DOHH2 (cell line): ENCODE data around the gene PCSK1N.

Source experiments
- H3F3A ChIP-seq: fragments of 200-600 bp; sonication (generic), shearing (Covaris generic); 2 replicates; pipeline ENCODE4 v1.6.0; 2016; ENCODE audit warnings: antibody characterized with exemption, mild to moderate bottlenecking; ENCODE audit not compliant: control insufficient read depth, insufficient read depth
- H3K27ac ChIP-seq: fragments of 200-600 bp; sonication (generic); 2 replicates; pipeline ENCODE4 v1.5.1; 2014; ENCODE audit warnings: low read depth, mild to moderate bottlenecking, low read length, moderate library complexity
- H3K27me3 ChIP-seq: fragments of 200-600 bp; sonication (generic); 2 replicates; pipeline ENCODE4 v1.6.1; 2014; ENCODE audit warnings: mild to moderate bottlenecking, low read length, mixed read lengths; ENCODE audit not compliant: control insufficient read depth
- H3K36me3 ChIP-seq: fragments of 200-600 bp; sonication (generic); 2 replicates; pipeline ENCODE4 v1.6.1; 2014; ENCODE audit warnings: mild to moderate bottlenecking, low read length, moderate library complexity, mixed read lengths; ENCODE audit not compliant: control insufficient read depth
- H3K4me1 ChIP-seq: fragments of 200-600 bp; sonication (generic); 2 replicates; pipeline ENCODE4 v1.6.1; 2014; ENCODE audit warnings: mild to moderate bottlenecking, low read length, mixed read lengths; ENCODE audit not compliant: control insufficient read depth
- H3K4me2 ChIP-seq: fragments of 200-600 bp; sonication (generic); 2 replicates; pipeline ENCODE4 v1.6.0; 2014; ENCODE audit warnings: mild to moderate bottlenecking, low read length, moderate library complexity
- H3K4me3 ChIP-seq: fragments of 200-600 bp; sonication (generic); 2 replicates; pipeline ENCODE4 v1.5.1; 2014; ENCODE audit warnings: mild to moderate bottlenecking, low read length, mixed read lengths
- H3K79me2 ChIP-seq: fragments of 200-600 bp; sonication (generic); 2 replicates; pipeline ENCODE4 v1.6.1; 2014; ENCODE audit warnings: mild to moderate bottlenecking, low read length, mixed read lengths; ENCODE audit not compliant: control insufficient read depth
- H3K9me2 ChIP-seq: fragments of 200-600 bp; sonication (generic); replicated peaks from 2 replicates; pipeline ENCODE4 v1.6.1; 2014; ENCODE audit warnings: mild to moderate bottlenecking, low read length, mixed read lengths; ENCODE audit not compliant: control insufficient read depth
- H3K9me3 ChIP-seq: fragments of 200-600 bp; sonication (generic); 2 replicates; pipeline ENCODE4 v1.6.1; 2014; ENCODE audit warnings: antibody characterized with exemption, low read length, mixed read lengths; ENCODE audit not compliant: control insufficient read depth, insufficient read depth
- H4K20me1 ChIP-seq: fragments of 200-600 bp; sonication (generic); 2 replicates; pipeline ENCODE4 v1.6.0; 2014; ENCODE audit warnings: low read depth, mild to moderate bottlenecking, antibody characterized with exemption, low read length, moderate library complexity; ENCODE audit not compliant: control insufficient read depth, insufficient read depth
- EZH2phosphoT487 ChIP-seq: fragments of 200-600 bp; sonication (generic); IDR thresholded peaks from 2 replicates; pipeline ENCODE4 v1.6.1; 2017; ENCODE audit warnings: borderline replicate concordance, mild to moderate bottlenecking, antibody characterized with exemption, low read length, moderate library complexity, mixed read lengths
- TF ChIP-seq, protein P1 (sequence below): fragments of 200-600 bp; sonication (generic); IDR thresholded peaks from one replicate; pipeline ENCODE4 v1.5.1; 2014; ENCODE audit warnings: antibody characterized with exemption, mild to moderate bottlenecking, low read depth, low read length; ENCODE audit not compliant: poor library complexity, severe bottlenecking

The PCSK1N gene

DNA sequence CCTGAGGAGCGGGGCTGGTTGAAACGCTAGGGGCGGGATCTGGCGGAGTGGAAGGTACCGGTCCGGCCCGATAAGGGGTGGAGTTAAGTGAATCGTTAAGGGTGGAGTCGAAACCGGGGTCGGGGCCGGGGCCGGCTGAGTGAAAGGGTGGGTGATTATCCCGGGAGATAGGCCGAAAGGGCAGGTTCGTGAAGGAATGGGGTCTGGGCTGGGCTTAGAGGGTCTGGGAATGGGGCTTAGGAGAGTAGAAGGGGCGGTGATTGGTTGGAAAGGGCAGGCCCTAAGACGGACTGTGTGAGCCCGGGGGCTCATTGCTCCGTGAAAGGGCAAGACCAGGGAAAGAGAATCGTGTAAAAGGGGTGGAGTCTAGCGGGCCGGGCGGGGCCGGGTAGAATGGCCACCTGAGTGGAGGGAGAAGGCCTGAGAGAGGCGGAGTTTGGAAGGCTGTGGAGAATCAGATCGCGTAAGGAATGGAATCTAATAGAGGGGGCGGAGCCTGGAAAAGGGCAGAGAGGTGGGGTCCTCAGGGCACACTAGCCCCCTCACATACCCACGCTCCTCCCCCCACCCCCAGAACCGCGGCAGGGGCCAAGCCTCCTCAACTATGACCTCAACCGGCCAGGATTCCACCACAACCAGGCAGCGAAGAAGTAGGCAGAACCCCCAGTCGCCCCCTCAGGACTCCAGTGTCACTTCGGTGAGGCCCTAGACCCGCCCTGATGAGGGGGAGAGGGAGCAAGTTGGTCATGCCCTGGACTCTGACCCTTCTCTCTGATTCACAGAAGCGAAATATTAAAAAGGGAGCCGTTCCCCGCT lies 33.1 kb downstream of the PCSK1N start:
- Histone ChIP-seq H3K79me2 (peaks cover 3% of the 10 kb centered on the region; the same call in 1 of the 2 replicates), H3K27ac (peak overlapping the region; percentile 82)

DNA sequence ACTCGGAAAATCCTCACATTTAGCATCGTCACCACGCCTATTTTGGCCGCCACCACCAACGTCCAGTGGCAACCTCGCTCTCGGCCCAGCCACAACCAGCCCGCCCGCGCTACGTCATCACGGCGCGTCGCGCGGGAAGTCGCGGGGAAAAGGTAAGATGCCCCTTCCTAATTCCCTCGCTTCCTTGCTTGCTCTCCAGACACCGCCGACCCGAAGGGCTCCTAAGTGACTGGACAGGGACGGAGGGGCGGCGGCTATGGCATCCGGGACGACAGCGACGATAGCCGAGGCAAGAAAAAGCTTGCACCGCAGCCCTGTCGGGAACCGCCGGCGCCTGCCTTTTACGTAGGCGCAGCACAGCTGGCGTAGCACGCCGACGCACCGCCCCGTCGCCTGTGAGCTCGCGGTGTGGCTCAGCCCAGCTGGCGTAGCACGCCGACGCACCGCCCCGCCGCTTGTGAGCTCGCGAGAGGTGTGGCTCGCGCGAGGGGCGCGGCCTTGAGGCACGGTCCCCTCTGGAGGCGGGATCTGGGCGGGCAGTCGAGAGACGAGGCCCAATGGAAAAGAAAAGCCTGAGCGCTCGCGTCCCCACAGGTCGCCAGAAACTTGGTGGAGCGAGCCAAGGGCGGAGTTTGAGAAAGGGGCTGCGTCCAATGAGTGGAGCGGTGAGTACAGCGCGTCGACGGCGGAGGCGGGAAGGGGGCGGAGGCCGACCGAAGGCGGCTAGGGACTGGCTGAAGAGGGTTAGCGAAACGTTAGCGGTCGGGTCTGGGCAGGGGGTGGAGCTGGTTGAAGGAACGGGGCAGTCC lies 33.9 kb downstream of the PCSK1N start, which contains the start of gene HDAC6:
HDAC6 (plus strand) TSS at position 788 of the 809 bp plus-strand sequence. CDS start 626 bp downstream, outside the sequence.
- Histone ChIP-seq H3K4me1 (peaks cover 14% of the 10 kb centered on the region), H4K20me1 (no peaks in the 10 kb centered on the region), H3K9me3 (no peaks in the 10 kb centered on the region), H3K4me2 (peak within 1 kb of the TSS; percentile 78), H3K27ac (peak within 1 kb of the TSS; percentile 82), H3K27me3 (no peaks in the 10 kb centered on the region), H3K79me2 (peaks cover 3% of the 10 kb centered on the region; the same call in 1 of the 2 replicates), H3K4me3 (peak within 1 kb of the TSS; percentile 76), H3K9me2 (no peaks in the 10 kb centered on the region), H3K36me3 (peaks cover 7% of the 10 kb centered on the region; the same call in 1 of the 2 replicates), H3F3A (no peaks in the 10 kb centered on the region)
- TF ChIP-seq, protein P1, sequence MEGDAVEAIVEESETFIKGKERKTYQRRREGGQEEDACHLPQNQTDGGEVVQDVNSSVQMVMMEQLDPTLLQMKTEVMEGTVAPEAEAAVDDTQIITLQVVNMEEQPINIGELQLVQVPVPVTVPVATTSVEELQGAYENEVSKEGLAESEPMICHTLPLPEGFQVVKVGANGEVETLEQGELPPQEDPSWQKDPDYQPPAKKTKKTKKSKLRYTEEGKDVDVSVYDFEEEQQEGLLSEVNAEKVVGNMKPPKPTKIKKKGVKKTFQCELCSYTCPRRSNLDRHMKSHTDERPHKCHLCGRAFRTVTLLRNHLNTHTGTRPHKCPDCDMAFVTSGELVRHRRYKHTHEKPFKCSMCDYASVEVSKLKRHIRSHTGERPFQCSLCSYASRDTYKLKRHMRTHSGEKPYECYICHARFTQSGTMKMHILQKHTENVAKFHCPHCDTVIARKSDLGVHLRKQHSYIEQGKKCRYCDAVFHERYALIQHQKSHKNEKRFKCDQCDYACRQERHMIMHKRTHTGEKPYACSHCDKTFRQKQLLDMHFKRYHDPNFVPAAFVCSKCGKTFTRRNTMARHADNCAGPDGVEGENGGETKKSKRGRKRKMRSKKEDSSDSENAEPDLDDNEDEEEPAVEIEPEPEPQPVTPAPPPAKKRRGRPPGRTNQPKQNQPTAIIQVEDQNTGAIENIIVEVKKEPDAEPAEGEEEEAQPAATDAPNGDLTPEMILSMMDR, result no peak
- TF ChIP-seq EZH2phosphoT487, result no peak

More for the DNA sequence above, 33.1 kb downstream of the PCSK1N start:
- peaks cover 14% of the 10 kb centered on the region for H3K4me1 ChIP-seq
- H3K4me3 ChIP-seq, result peak overlapping the region; percentile 76
- peak overlapping the region; percentile 66 for H3K4me2 ChIP-seq
- TF ChIP-seq, protein P1, result no peak
- TF ChIP-seq EZH2phosphoT487, result no peak
- no peaks in the 10 kb centered on the region for H3K9me3 ChIP-seq
- peaks cover 7% of the 10 kb centered on the region; the same call in 1 of the 2 replicates for H3K36me3 ChIP-seq
- H3K27me3 ChIP-seq, result no peaks in the 10 kb centered on the region
- H3K9me2 ChIP-seq, result no peaks in the 10 kb centered on the region
- no peaks in the 10 kb centered on the region for H3F3A ChIP-seq
- H4K20me1 ChIP-seq, result no peaks in the 10 kb centered on the region

DNA sequence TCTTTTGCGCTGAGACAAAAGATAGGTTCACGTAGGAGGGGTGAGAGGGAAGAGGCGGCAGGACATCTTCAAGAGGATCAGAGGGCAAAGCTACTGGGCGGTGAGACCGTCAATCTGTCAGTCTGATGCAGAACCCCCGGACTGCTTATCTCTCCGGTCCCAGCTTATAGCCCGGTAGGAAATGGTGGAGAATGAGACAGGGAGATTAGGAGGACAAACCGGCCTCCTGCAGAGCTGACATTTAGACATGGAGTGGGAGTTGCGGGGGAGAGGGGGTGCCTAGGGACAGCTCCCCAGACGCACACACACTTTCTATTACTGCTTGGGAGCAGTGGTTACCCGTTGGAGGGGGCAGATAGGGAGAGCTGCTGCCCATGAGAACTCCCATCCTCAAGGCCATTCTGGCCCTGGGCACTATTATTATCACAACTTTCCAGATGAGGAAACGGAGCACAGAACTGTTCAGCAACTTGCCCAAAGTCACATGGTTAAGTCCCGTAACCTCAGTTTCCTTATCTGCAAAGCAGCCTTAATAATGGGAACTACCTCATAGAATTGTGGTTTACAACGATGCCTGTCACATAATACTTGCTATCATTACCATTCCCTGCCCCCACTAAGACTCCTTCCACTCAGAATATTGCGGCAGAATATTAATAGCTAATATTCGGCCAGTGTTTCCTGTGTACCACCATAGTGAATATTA lies 34.7 kb downstream of the PCSK1N start:
- H3K4me2 ChIP-seq, result peak overlapping the region; percentile 78
- H3K27me3 ChIP-seq, result no peaks in the 10 kb centered on the region
- H3K36me3 ChIP-seq, result peaks cover 7% of the 10 kb centered on the region; the same call in 1 of the 2 replicates
- H3K79me2 ChIP-seq, result peaks cover 3% of the 10 kb centered on the region; the same call in 1 of the 2 replicates
- H3K27ac ChIP-seq, result peak overlapping the region; percentile 74
- H3K4me1 ChIP-seq, result peaks cover 14% of the 10 kb centered on the region
- TF ChIP-seq, protein P1, result no peak
- TF ChIP-seq EZH2phosphoT487, result no peak
- peak overlapping the region; percentile 76 for H3K4me3 ChIP-seq
- no peaks in the 10 kb centered on the region for H4K20me1 ChIP-seq
- H3F3A ChIP-seq, result no peaks in the 10 kb centered on the region
- no peaks in the 10 kb centered on the region for H3K9me3 ChIP-seq
- no peaks in the 10 kb centered on the region for H3K9me2 ChIP-seq
